Loucy (cell line): ENCODE results near the gene LRP1-AS.
A peak's percentile ranks its signal among the peaks of the same experiment; 100 is the strongest.

ENCODE experiments used
- H2AFZ ChIP-seq: fragments of 200-600 bp; sonication (generic); 2 replicates; pipeline ENCODE4 v1.6.0; 2016; ENCODE audit warnings: antibody characterized with exemption, mild to moderate bottlenecking, low read length, moderate library complexity
- H3F3A ChIP-seq: fragments of 200-600 bp; 2 replicates; pipeline ENCODE4 v1.6.0; 2016; ENCODE audit warnings: antibody characterized with exemption, low read depth, mild to moderate bottlenecking
- H3K27me3 ChIP-seq: fragments of 200-600 bp; sonication (generic); 2 replicates; pipeline ENCODE4 v1.6.1; 2014; ENCODE audit warnings: low read length, mild to moderate bottlenecking; ENCODE audit not compliant: insufficient read depth, poor library complexity, severe bottlenecking
- H3K36me3 ChIP-seq: fragments of 200-600 bp; sonication (generic); 2 replicates; pipeline ENCODE4 v1.6.1; 2016; ENCODE audit warnings: low read length; ENCODE audit not compliant: insufficient read depth
- H3K4me1 ChIP-seq: fragments of 200-600 bp; sonication (generic); 2 replicates; pipeline ENCODE4 v1.5.1; 2014; ENCODE audit warnings: low read length, mild to moderate bottlenecking; ENCODE audit not compliant: insufficient read depth, poor library complexity, severe bottlenecking
- H3K4me2 ChIP-seq: fragments of 200-600 bp; sonication (generic); 2 replicates; pipeline ENCODE4 v1.6.0; 2014; ENCODE audit warnings: antibody characterized with exemption, low read length, low read depth, mild to moderate bottlenecking; ENCODE audit not compliant: poor library complexity, severe bottlenecking
- H3K4me3 ChIP-seq: fragments of 200-600 bp; sonication (generic); 2 replicates; pipeline ENCODE4 v1.5.1; 2014; ENCODE audit warnings: low read length, mild to moderate bottlenecking, mixed read lengths; ENCODE audit not compliant: poor library complexity, severe bottlenecking
- H3K79me2 ChIP-seq: fragments of 200-600 bp; sonication (generic); 2 replicates; pipeline ENCODE4 v1.6.1; 2014; ENCODE audit warnings: low read length; ENCODE audit not compliant: insufficient read depth
- H3K9ac ChIP-seq: fragments of 200-600 bp; sonication (generic); 2 replicates; pipeline ENCODE4 v1.6.0; 2014; ENCODE audit warnings: mild to moderate bottlenecking, low read depth, low read length, moderate library complexity; ENCODE audit not compliant: poor library complexity, severe bottlenecking
- H3K9me2 ChIP-seq: fragments of 200-600 bp; sonication (generic); replicated peaks from 2 replicates; pipeline ENCODE4 v1.6.1; 2016; ENCODE audit warnings: low read depth, low read length, mixed read lengths
- H3K9me3 ChIP-seq: fragments of 200-600 bp; sonication (generic); 2 replicates; pipeline ENCODE4 v1.6.1; 2014; ENCODE audit warnings: mild to moderate bottlenecking, antibody characterized with exemption, low read length, low read depth; ENCODE audit not compliant: insufficient read depth
- H4K20me1 ChIP-seq: fragments of 200-600 bp; sonication (generic); 2 replicates; pipeline ENCODE4 v1.6.0; 2014; ENCODE audit warnings: antibody characterized with exemption, low read length, mild to moderate bottlenecking; ENCODE audit not compliant: insufficient read depth, poor library complexity, severe bottlenecking
- EZH2phosphoT487 ChIP-seq: fragments of 200-600 bp; IDR thresholded peaks from 2 replicates; pipeline ENCODE4 v1.6.1; 2018; ENCODE audit warnings: antibody characterized with exemption, mild to moderate bottlenecking, moderate library complexity, borderline replicate concordance
- TF ChIP-seq, protein P1 (sequence below): fragments of 200-600 bp; sonication (generic); conservative IDR thresholded peaks from 2 replicates; pipeline ENCODE4 v1.5.1; 2014; ENCODE audit warnings: mild to moderate bottlenecking, antibody characterized with exemption, low read length

Gene LRP1-AS

DNA sequence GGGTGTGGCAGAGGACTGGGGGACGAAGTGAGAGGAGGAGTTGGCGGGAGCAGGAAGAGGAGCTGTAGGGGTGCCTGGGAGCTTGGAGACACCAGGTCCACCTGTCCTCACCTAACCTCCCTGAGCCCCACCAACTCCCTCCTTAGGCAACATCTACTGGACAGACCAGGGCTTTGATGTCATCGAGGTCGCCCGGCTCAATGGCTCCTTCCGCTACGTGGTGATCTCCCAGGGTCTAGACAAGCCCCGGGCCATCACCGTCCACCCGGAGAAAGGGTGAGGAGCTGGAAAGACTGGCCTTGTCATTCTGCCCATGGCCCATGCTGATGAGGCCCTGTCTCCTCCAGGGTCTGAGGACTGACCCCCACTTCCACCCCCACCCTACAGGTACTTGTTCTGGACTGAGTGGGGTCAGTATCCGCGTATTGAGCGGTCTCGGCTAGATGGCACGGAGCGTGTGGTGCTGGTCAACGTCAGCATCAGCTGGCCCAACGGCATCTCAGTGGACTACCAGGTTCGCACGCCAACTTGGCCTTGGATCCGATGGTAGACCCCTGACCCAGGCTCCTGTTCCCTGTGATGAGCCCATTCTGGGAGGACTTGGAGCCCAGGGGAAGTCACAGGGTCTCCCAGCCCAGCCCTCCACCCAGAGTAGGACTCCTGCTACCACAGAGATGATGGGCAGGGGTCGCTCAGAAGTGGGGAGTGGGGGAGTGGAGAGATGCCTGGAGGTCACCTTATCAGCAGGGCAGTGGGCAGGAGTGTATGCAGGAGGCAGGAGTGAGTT, 36.7 kb upstream of the LRP1-AS start:
- Histone ChIP-seq H2AFZ (no peak overlapping the region), H3K4me1 (no peaks in the 10 kb centered on the region), H3K36me3 (no peaks in the 10 kb centered on the region), H3K79me2 (no peaks in the 10 kb centered on the region), H3F3A (no peaks in the 10 kb centered on the region), H3K9me3 (no peaks in the 10 kb centered on the region), H3K27me3 (no peaks in the 10 kb centered on the region), H3K4me2 (no peak overlapping the region), H3K9ac (no peak overlapping the region), H3K4me3 (no peak overlapping the region), H3K9me2 (no peaks in the 10 kb centered on the region), H4K20me1 (no peaks in the 10 kb centered on the region)
- TF ChIP-seq, protein P1, sequence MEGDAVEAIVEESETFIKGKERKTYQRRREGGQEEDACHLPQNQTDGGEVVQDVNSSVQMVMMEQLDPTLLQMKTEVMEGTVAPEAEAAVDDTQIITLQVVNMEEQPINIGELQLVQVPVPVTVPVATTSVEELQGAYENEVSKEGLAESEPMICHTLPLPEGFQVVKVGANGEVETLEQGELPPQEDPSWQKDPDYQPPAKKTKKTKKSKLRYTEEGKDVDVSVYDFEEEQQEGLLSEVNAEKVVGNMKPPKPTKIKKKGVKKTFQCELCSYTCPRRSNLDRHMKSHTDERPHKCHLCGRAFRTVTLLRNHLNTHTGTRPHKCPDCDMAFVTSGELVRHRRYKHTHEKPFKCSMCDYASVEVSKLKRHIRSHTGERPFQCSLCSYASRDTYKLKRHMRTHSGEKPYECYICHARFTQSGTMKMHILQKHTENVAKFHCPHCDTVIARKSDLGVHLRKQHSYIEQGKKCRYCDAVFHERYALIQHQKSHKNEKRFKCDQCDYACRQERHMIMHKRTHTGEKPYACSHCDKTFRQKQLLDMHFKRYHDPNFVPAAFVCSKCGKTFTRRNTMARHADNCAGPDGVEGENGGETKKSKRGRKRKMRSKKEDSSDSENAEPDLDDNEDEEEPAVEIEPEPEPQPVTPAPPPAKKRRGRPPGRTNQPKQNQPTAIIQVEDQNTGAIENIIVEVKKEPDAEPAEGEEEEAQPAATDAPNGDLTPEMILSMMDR: no peak

DNA sequence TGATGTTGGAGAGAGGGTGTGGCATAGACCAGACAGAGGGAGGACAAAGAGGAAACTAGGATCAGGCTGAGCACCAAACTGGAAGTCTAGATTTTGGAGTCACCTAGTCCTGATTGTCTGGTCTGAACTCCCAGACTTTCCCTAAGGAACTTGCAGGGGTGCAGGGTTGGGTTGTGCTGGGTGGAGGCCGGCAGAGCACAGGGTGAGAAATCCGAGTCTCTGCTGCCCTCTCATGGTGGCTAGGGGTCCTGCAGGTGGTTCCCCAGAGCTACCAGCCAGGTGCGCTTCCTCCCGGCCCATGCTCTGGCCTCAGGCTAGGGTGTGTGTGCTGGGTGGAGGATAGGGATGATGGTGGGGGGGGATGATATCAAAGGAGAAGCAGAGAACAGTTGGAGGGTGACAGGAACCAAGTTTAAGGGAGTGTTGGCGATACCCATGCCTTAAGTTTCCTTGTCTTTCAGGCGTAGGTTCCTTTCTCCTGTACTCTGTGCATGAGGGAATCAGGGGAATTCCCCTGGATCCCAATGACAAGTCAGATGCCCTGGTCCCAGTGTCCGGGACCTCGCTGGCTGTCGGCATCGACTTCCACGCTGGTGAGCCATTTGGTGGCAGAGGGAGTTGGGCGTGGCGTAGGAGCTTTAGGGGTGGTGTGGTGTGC, 35.6 kb upstream of the LRP1-AS start:
- no peaks in the 10 kb centered on the region for H3K36me3 ChIP-seq
- no peaks in the 10 kb centered on the region for H3K79me2 ChIP-seq
- H3K9ac ChIP-seq: no peak overlapping the region
- no peak overlapping the region for H2AFZ ChIP-seq
- no peaks in the 10 kb centered on the region for H3K9me3 ChIP-seq
- no peaks in the 10 kb centered on the region for H4K20me1 ChIP-seq
- H3K9me2 ChIP-seq: no peaks in the 10 kb centered on the region
- no peaks in the 10 kb centered on the region for H3F3A ChIP-seq
- H3K4me1 ChIP-seq: no peaks in the 10 kb centered on the region
- H3K4me2 ChIP-seq: no peak overlapping the region
- no peak for TF ChIP-seq EZH2phosphoT487
- TF ChIP-seq, protein P1: peak; percentile 93
- H3K4me3 ChIP-seq: no peak overlapping the region
- H3K27me3 ChIP-seq: no peaks in the 10 kb centered on the region

DNA sequence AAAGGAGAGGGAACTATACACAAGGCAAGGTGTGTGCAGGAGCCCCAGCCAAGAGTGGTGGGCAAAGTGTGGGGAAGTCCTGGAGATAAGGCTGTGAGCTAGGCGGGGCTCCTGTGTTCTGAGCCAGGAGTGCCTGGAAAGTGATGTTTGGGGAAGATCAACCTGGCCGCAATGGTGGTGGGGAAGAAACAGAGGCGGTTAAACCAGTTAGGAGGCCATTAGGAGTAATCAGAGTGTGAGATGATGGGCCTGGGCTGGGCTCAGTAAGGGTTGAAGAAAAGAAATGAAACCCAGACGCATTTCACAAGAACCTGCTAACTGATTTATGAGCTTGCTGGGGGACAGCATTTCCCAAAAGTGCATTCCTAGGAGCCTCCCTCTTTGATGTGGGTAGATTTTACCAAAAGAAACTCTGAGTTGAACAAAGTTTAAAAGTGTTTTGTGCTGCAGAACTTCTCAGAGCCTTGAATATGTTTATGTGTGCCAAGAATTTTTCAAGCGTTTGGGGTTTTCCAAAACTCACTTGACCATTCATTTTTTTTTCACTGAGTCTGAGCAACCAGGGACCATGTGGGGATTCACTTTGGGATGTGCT, 34.2 kb upstream of the LRP1-AS start:
- H3K9me3 ChIP-seq: no peaks in the 10 kb centered on the region
- H2AFZ ChIP-seq: no peak overlapping the region
- H3K4me1 ChIP-seq: no peaks in the 10 kb centered on the region
- no peaks in the 10 kb centered on the region for H3K27me3 ChIP-seq
- H3K9me2 ChIP-seq: no peaks in the 10 kb centered on the region
- no peaks in the 10 kb centered on the region for H3F3A ChIP-seq
- H3K36me3 ChIP-seq: no peaks in the 10 kb centered on the region
- no peaks in the 10 kb centered on the region for H3K79me2 ChIP-seq
- no peak overlapping the region for H3K4me2 ChIP-seq
- no peak overlapping the region for H3K9ac ChIP-seq
- H4K20me1 ChIP-seq: no peaks in the 10 kb centered on the region
- TF ChIP-seq EZH2phosphoT487: no peak
- TF ChIP-seq, protein P1: no peak
- no peak overlapping the region for H3K4me3 ChIP-seq
